AG09309 (cell line): ENCODE data around the gene LHX2.
"Not testable (repeated sequence)": the region's sequence is repeated elsewhere in the genome, so short reads cannot be mapped to it uniquely, and the experiment has no call there.

Source experiments
- DNase-seq: peaks from one replicate; pipeline ENCODE4 v3.0.0-alpha.2; 2010; ENCODE audit warnings: low read depth
- H3K4me3 ChIP-seq: 2 replicates; pipeline ENCODE4 v1.5.1; 2011; ENCODE audit warnings: mild to moderate bottlenecking, low read depth, low read length, moderate library complexity; ENCODE audit not compliant: control insufficient read depth
- TF ChIP-seq, protein P1 (sequence below): IDR thresholded peaks from 2 replicates; pipeline ENCODE4 v1.5.1; 2011; ENCODE audit warnings: mild to moderate bottlenecking, low read depth, low read length, inconsistent platforms; ENCODE audit not compliant: insufficient read depth, control insufficient read depth; ENCODE audit errors: missing control alignments

The LHX2 gene

DNA sequence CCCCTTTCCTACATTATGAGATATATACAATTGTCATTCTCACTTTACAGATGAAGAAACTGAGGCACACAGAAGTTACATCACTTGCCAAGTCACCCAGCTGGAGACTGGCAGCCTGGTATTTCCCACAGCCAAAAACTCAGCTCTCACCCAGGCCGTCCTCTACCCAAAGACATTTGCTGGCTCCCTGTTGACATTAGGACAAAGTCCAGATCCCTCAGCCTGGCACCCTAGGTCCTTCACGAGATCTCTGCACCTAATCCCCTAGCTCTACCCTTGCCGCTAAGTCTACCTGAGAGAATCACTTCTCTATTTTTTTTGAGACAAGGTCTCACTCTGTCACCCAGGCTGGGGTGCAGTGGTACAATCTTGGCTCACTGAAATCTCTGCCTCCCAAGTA, 26.8 kb upstream of the LHX2 start:
- TF ChIP-seq, protein P1, sequence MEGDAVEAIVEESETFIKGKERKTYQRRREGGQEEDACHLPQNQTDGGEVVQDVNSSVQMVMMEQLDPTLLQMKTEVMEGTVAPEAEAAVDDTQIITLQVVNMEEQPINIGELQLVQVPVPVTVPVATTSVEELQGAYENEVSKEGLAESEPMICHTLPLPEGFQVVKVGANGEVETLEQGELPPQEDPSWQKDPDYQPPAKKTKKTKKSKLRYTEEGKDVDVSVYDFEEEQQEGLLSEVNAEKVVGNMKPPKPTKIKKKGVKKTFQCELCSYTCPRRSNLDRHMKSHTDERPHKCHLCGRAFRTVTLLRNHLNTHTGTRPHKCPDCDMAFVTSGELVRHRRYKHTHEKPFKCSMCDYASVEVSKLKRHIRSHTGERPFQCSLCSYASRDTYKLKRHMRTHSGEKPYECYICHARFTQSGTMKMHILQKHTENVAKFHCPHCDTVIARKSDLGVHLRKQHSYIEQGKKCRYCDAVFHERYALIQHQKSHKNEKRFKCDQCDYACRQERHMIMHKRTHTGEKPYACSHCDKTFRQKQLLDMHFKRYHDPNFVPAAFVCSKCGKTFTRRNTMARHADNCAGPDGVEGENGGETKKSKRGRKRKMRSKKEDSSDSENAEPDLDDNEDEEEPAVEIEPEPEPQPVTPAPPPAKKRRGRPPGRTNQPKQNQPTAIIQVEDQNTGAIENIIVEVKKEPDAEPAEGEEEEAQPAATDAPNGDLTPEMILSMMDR, result no peak
- DNase-seq, result no peak
- H3K4me3 ChIP-seq, result no peak overlapping the region

DNA sequence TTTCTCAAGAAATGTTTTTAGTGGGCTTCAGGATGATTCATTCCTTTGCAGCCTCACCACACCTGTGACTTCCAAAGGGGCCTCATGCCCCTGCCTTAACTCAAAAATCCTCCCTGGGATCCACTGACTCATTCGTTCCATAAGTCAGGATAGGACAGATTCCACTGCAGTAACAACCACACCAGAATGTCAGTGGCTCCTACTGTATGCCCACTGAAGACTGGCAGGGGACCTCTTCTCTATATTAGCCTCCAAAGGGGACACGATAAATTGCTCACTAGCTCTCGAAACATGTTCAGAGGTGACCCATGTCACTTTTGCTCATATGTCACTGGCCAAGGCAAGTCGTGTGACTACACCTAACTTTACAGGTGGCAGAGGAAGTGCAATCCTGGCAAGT, 25.7 kb upstream of the LHX2 start:
- TF ChIP-seq, protein P1, result no peak
- DNase-seq, result no peak
- H3K4me3 ChIP-seq, result no peak overlapping the region

DNA sequence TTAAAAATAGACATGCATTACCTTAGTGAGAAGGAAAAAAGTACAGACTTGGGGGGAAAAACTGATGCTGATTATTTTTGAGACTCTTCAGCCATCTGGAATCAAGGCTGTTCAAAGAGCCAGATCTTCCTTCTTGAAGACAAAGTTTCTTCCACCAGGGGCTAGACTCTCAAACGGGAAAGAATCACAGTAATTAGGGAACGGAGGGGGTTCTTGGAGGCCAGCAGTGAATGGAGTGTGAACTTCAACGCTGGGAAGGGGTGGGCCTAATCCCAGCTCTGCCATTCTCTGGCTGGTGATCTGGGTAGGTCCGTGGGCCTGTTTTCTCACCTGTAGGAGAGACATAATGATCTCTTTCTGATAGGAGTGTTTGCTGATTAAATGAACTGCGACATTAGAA, 21.1 kb upstream of the LHX2 start:
- no peak overlapping the region for H3K4me3 ChIP-seq
- TF ChIP-seq, protein P1, result no peak
- no peak for DNase-seq

DNA sequence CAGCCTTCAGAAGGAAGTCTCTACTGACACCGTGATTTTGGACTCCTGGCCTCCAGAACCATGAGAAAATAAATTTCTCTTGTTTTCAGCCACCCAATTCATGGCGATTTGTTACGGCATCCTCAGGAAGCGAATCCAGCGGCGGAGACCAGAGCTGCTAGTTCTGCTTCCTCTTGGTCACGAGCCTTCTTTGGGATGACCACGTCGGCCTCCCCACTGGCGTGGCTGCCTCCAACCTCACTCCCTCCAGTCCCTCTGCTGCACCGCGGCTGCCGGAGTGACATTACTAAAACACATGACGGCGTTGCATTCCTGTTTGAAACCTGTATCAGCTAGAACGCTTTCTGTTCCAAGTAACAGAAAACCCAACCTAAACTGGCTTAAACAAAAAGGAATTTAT, 18.9 kb upstream of the LHX2 start:
- not testable (repeated sequence) for H3K4me3 ChIP-seq, DNase-seq

DNA sequence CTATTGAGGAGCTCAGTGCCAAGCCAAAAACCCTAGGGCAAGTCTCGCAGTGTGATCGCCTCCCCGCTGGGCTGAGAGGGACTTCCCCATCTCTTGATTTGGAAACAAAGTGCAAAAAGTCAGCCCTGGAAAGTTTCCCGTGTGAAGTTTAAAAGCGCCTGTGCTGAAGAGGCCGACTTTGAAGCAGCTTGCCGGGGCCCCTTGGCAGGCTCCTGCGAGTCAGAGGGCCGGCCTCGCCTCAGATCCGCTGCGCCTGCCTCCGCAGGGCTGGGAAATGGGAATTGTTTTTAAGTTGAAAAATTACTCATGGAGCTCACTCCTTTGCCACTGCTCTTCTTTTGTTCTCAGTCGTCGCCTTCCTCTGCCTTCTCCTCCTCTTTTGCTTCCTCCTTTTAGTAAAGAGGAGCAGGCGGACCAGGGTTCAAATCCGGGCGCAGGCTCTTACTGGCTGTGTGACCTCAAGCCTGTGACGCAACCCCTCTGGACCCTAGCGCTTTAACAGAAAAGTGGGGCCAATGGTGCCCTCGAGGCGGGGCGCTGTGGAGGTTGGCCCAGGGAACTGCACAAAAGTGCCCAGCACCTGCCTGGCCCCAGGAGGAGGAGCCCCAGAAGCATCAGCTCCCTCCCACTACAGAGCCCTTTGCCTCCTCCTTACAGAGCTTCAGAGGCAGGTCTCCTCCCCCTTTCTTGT, 14.7 kb upstream of the LHX2 start:
- TF ChIP-seq, protein P1, result no peak
- H3K4me3 ChIP-seq, result no peak overlapping the region
- DNase-seq, result no peak

DNA sequence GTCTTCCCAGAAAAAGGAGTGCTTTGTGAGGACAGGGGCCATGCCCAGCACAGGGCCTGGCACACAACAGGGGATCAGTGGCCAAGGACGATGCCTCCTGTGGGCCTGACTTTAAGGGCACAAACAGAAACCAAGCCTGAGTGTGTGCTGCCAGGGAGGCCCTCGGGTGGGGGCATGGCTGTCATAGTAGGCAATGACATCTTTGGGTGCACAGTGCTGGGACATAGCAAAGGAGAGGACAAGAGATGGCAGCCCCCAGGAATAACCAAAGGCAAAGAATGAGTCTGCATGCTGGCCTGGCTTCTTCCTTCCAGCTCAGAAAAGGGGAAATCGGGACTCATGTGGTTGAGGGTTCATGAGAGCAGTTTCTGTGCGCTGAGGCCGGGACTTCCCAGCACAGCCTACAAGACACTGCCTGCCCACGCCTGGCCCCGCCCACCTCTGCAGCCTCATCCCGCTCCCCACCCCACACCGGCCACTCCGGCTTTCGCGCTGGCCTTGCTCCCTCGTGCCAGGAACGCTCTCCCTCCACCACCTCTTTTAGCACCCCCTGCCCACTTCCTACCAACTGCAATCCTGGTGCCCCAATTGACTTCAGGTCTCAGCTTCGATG, 13.8 kb upstream of the LHX2 start:
- TF ChIP-seq, protein P1, result no peak
- H3K4me3 ChIP-seq, result no peak overlapping the region
- DNase-seq, result no peak

DNA sequence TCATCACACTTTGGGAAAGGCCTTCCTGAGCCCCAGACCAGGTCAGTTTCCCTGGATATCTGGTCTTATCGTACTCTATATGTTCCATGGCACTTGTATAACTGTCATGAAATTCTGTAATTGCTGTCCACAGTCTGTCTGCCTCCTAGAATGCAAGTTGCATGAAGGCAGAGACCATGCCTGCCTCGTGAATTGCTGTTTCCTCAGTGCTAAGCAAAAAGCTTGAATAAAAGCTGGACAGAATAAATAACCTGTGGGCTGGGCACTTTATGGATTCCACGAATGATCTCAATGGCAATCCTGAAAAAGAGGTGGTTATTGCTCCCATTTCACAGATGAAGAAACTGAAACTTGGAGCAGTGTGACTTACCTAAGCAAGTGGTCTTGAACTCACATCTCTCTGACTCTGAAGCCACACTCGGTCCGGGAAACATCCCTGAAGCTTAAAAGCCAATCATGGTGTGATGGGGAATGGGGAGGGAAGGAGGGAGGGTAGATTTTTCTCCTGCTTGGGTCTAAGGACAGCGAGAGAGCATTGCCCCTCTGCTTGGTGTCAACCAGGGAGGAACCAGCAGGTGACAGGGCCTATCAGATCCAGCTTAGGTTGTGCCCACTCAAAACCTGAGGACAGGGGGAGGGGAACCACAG, 13.2 kb upstream of the LHX2 start:
- no peak for DNase-seq
- TF ChIP-seq, protein P1, result no peak
- no peak overlapping the region for H3K4me3 ChIP-seq
